NCI-H82 (cell line): Measurements from ENCODE around the gene HSPB9.
A peak's percentile ranks its signal among the peaks of the same experiment; 100 is the strongest.

Source experiments
- DNase-seq: peaks from one replicate; lab custom pipeline; 2025; lab: John Stamatoyannopoulos, UW

The HSPB9 gene

GRCh38 chr17:42101513-42102292 lies 20.9 kb upstream of the HSPB9 start:
- DNase-seq: peak; percentile 84

GRCh38 chr17:42103221-42103954 lies 19.2 kb upstream of the HSPB9 start:
- DNase-seq: no peak

GRCh38 chr17:42104264-42104663 lies 18.3 kb upstream of the HSPB9 start:
- DNase-seq: no peak

GRCh38 chr17:42106009-42106408 lies 16.6 kb upstream of the HSPB9 start:
- no peak for DNase-seq

GRCh38 chr17:42107124-42107523 lies 15.5 kb upstream of the HSPB9 start:
- no peak for DNase-seq

- peak; percentile 98 for DNase-seq
Measured at GRCh38 chr17:42107597-42108576, 14.7 kb upstream of the HSPB9 start.

GRCh38 chr17:42109086-42109485 lies 13.5 kb upstream of the HSPB9 start:
- no peak for DNase-seq

GRCh38 chr17:42110301-42111264 lies 12.0 kb upstream of the HSPB9 start:
- no peak for DNase-seq

- no peak for DNase-seq
Measured at GRCh38 chr17:42111265-42111636, 11.4 kb upstream of the HSPB9 start.

GRCh38 chr17:42111871-42112551 lies 10.6 kb upstream of the HSPB9 start:
- DNase-seq: no peak

- no peak for DNase-seq
Measured at GRCh38 chr17:42112552-42113176, 9.9 kb upstream of the HSPB9 start, which contains the start of gene DHX58. TSS of gene DHX58 (minus strand) at chr17:42112714. CDS start at chr17:42111892, 822 bp downstream.

- no peak for DNase-seq
Measured at GRCh38 chr17:42113293-42114069, 9.1 kb upstream of the HSPB9 start.

- DNase-seq: no peak
Measured at GRCh38 chr17:42114118-42114517, 8.5 kb upstream of the HSPB9 start.

- DNase-seq: peak; percentile 93
Measured at GRCh38 chr17:42116705-42117396, 5.8 kb upstream of the HSPB9 start.

- no peak for DNase-seq
Measured at GRCh38 chr17:42117397-42118125, 5.0 kb upstream of the HSPB9 start.

GRCh38 chr17:42118126-42118510 lies 4.5 kb upstream of the HSPB9 start:
- no peak for DNase-seq

GRCh38 chr17:42118545-42118944 lies 4.1 kb upstream of the HSPB9 start:
- peak; percentile 59 for DNase-seq

GRCh38 chr17:42119301-42119700 lies 3.3 kb upstream of the HSPB9 start:
- DNase-seq: no peak
